H9 (cell line): ENCODE results near the gene LRP1B. TPM values are rescaled to one million over a fixed set of nuclear protein-coding genes. Genes with fewer than 3 reads are reported as not detected.

ENCODE experiments used
- DNase-seq: peaks from one replicate; pipeline ENCODE4 v3.0.0-alpha.2; 2017
- H2AFZ ChIP-seq: one replicate; pipeline ENCODE4 v1.6.1; 2013; ENCODE audit warnings: mild to moderate bottlenecking, low read length, control low read depth, moderate library complexity
- H2AK5ac ChIP-seq: 2 replicates; pipeline ENCODE4 v1.6.1; 2013; ENCODE audit warnings: low read length, control low read depth, mixed read lengths; ENCODE audit not compliant: insufficient read length
- H2BK120ac ChIP-seq: one replicate; pipeline ENCODE4 v1.6.1; 2013; ENCODE audit warnings: low read depth, mild to moderate bottlenecking, low read length, control low read depth, inconsistent platforms; ENCODE audit not compliant: poor library complexity, severe bottlenecking
- H2BK12ac ChIP-seq: 2 replicates; pipeline ENCODE4 v1.6.1; 2013; ENCODE audit warnings: low read length, control low read depth, mixed read lengths, low read depth; ENCODE audit not compliant: insufficient read length
- H2BK15ac ChIP-seq: 2 replicates; pipeline ENCODE4 v1.6.1; 2013; ENCODE audit warnings: low read depth, low read length, control low read depth
- H2BK20ac ChIP-seq: one replicate; pipeline ENCODE4 v1.6.1; 2013; ENCODE audit warnings: low read depth, mild to moderate bottlenecking, low read length, control low read depth, inconsistent platforms; ENCODE audit not compliant: poor library complexity, severe bottlenecking
- H2BK5ac ChIP-seq: 2 replicates; pipeline ENCODE4 v1.6.1; 2013; ENCODE audit warnings: low read length, control low read depth, mixed read lengths; ENCODE audit not compliant: insufficient read length
- H3K14ac ChIP-seq: 2 replicates; pipeline ENCODE4 v1.6.1; 2013; ENCODE audit warnings: low read length, control low read depth; ENCODE audit not compliant: insufficient read depth
- H3K18ac ChIP-seq: 2 replicates; pipeline ENCODE4 v1.6.1; 2013; ENCODE audit warnings: low read depth, mild to moderate bottlenecking, mixed read lengths, low read length, control low read depth; ENCODE audit not compliant: insufficient read length
- H3K23ac ChIP-seq: 2 replicates; pipeline ENCODE4 v1.6.1; 2013; ENCODE audit warnings: low read length, control low read depth, mixed read lengths, low read depth; ENCODE audit not compliant: insufficient read length
- H3K23me2 ChIP-seq: 2 replicates; pipeline ENCODE4 v1.6.1; 2013; ENCODE audit warnings: low read depth, mild to moderate bottlenecking, mixed read lengths, low read length, control low read depth; ENCODE audit not compliant: insufficient read length, poor library complexity, severe bottlenecking
- H3K27ac ChIP-seq: 2 replicates; pipeline ENCODE4 v1.5.1; 2013; ENCODE audit warnings: low read length, control low read depth, mixed read lengths, low read depth; ENCODE audit not compliant: insufficient read length
- H3K27me3 ChIP-seq: 2 replicates; pipeline ENCODE4 v1.6.1; 2013; ENCODE audit warnings: low read length, control low read depth, inconsistent platforms; ENCODE audit not compliant: insufficient read depth
- H3K4ac ChIP-seq: 2 replicates; pipeline ENCODE4 v1.6.1; 2013; ENCODE audit warnings: low read depth, mild to moderate bottlenecking, control low read depth, inconsistent platforms, low read length, moderate library complexity
- H3K4me1 ChIP-seq: 2 replicates; pipeline ENCODE4 v1.6.1; 2013; ENCODE audit warnings: low read length, control low read depth, inconsistent platforms; ENCODE audit not compliant: insufficient read depth
- H3K4me2 ChIP-seq: 2 replicates; pipeline ENCODE4 v1.6.1; 2013; ENCODE audit warnings: low read length, control low read depth, mixed read lengths; ENCODE audit not compliant: insufficient read length, insufficient read depth
- H3K56ac ChIP-seq: 2 replicates; pipeline ENCODE4 v1.6.1; 2013; ENCODE audit warnings: low read depth, mild to moderate bottlenecking, mixed read lengths, low read length, control low read depth; ENCODE audit not compliant: insufficient read length
- H3K79me1 ChIP-seq: 2 replicates; pipeline ENCODE4 v1.6.1; 2013; ENCODE audit warnings: low read depth, mild to moderate bottlenecking, moderate library complexity, low read length, control low read depth, inconsistent platforms; ENCODE audit not compliant: insufficient read depth, poor library complexity, severe bottlenecking
- H3K79me2 ChIP-seq: 2 replicates; pipeline ENCODE4 v1.6.1; 2013; ENCODE audit warnings: low read length, control low read depth, inconsistent platforms; ENCODE audit not compliant: insufficient read depth
- H3K9ac ChIP-seq: 2 replicates; pipeline ENCODE4 v1.6.1; 2013; ENCODE audit warnings: low read length, control low read depth, mixed read lengths; ENCODE audit not compliant: insufficient read length; ENCODE audit errors: extremely low read depth
- H3K9me3 ChIP-seq: one replicate; pipeline ENCODE4 v1.6.1; 2013; ENCODE audit warnings: low read depth, low read length, inconsistent platforms; ENCODE audit not compliant: control insufficient read depth
- H3T11ph ChIP-seq: one replicate; pipeline ENCODE4 v1.6.1; 2013; ENCODE audit warnings: mild to moderate bottlenecking, low read length, control low read depth, inconsistent platforms
- H4K20me1 ChIP-seq: one replicate; pipeline ENCODE4 v1.6.1; 2013; ENCODE audit not compliant: control insufficient read depth, insufficient read length, insufficient read depth
- H4K5ac ChIP-seq: 2 replicates; pipeline ENCODE4 v1.6.1; 2013; ENCODE audit warnings: low read depth, mild to moderate bottlenecking, mixed read lengths, low read length, control low read depth; ENCODE audit not compliant: insufficient read length
- H4K8ac ChIP-seq: replicated peaks from 2 replicates; pipeline ENCODE4 v1.6.1; 2013; ENCODE audit warnings: low read length, control low read depth, mixed read lengths, low read depth; ENCODE audit not compliant: insufficient read length
- H4K91ac ChIP-seq: 2 replicates; pipeline ENCODE4 v1.6.1; 2013; ENCODE audit warnings: low read depth, mild to moderate bottlenecking, moderate library complexity, mixed read lengths, low read length, control low read depth; ENCODE audit not compliant: insufficient read length
- H3K27ac Mint-ChIP-seq, 3 experiments: 2 replicates in 2 of 3; 3 replicates in 1 of 3; pipeline ENCODE4 v1.8.0; 2020 to 2021; ENCODE audit warnings: mixed read lengths in 3 of 3, mild to moderate bottlenecking in 1 of 3, moderate library complexity in 1 of 3
- H3K27me3 Mint-ChIP-seq: 2 replicates; pipeline ENCODE4 v1.8.0; 2021; ENCODE audit warnings: low read depth, mild to moderate bottlenecking, moderate library complexity, mixed read lengths
- H3K36me3 Mint-ChIP-seq, 3 experiments: 2 replicates in 2 of 3; 3 replicates in 1 of 3; pipeline ENCODE4 v1.8.0; 2020 to 2021; ENCODE audit warnings: low read depth in 3 of 3, mixed read lengths in 3 of 3; ENCODE audit not compliant: insufficient read depth in 1 of 3
- H3K4me1 Mint-ChIP-seq, 2 experiments: 2 replicates each; pipeline ENCODE4 v1.8.0; 2020; ENCODE audit warnings: mixed read lengths in 2 of 2
- H3K4me3 Mint-ChIP-seq, 2 experiments: 2 replicates in 1 of 2; 3 replicates in 1 of 2; pipeline ENCODE4 v1.8.0; 2020 to 2021; ENCODE audit warnings: mild to moderate bottlenecking in 2 of 2, mixed read lengths in 2 of 2, moderate library complexity in 1 of 2
- H3K9me3 Mint-ChIP-seq, 2 experiments: 2 replicates in 1 of 2; 3 replicates in 1 of 2; pipeline ENCODE4 v1.8.0; 2020; ENCODE audit warnings: mild to moderate bottlenecking in 2 of 2, mixed read lengths in 2 of 2, moderate library complexity in 1 of 2
- CTCF ChIP-seq: fragments of 200-600 bp; sonication (generic); conservative IDR thresholded peaks from 3 replicates; pipeline ENCODE4 v1.8.0; 2021; ENCODE audit warnings: antibody characterized with exemption, mild to moderate bottlenecking
- WGBS: extraction: QIAGEN DNeasy Blood & Tissue Kit; methylation state at CpG from one replicate; pipeline ENCODE4 v1.1.7; 2013; ENCODE audit warnings: missing lambda C conversion rate, low lambda C conversion rate, mixed read lengths; ENCODE audit not compliant: insufficient read length; ENCODE audit errors: extremely low coverage; 5-methylcytosine and 5-hydroxymethylcytosine counted together
- total RNA-seq: library from RNA; stranded (reverse); gene quantifications from 2 replicates; pipeline ENCODE4 v1.2.1, GENCODE V29; 2021

The LRP1B gene
- total RNA-seq, 1 experiment from 2014 or later: not detected

GRCh38 chr2:141888987-141889555 is 241.7 kb downstream of the LRP1B start:
- no peak for TF ChIP-seq CTCF
- H3K9me3 Mint-ChIP-seq: no peaks in the 10 kb centered on the region
- H3K79me1 ChIP-seq: no peaks in the 10 kb centered on the region

More at GRCh38 chr2:141888987-141889555, 241.7 kb downstream of the LRP1B start:
- Histone ChIP-seq H3K56ac (no peak overlapping the region), H2BK20ac (no peak overlapping the region), H4K5ac (no peak overlapping the region), H4K20me1 (no peaks in the 10 kb centered on the region), H3K9ac (no peak overlapping the region), H3K9me3 (no peaks in the 10 kb centered on the region), H2BK5ac (no peak overlapping the region), H2BK12ac (no peak overlapping the region), H2BK15ac (no peak overlapping the region), H3K18ac (no peak overlapping the region), H2AK5ac (no peak overlapping the region), H3K4ac (no peak overlapping the region), H3K27ac (no peak overlapping the region), H3K27me3 (no peaks in the 10 kb centered on the region), H3K4me2 (no peak overlapping the region), H3K23ac (no peak overlapping the region), H3K23me2 (no peaks in the 10 kb centered on the region), H3K79me2 (no peaks in the 10 kb centered on the region), H4K91ac (no peak overlapping the region), H2AFZ (no peak overlapping the region), H3K4me1 (no peaks in the 10 kb centered on the region), H2BK120ac (no peak overlapping the region), H3K14ac (no peak overlapping the region), H3T11ph (no peak overlapping the region), H4K8ac (no peak overlapping the region)
- Mint-ChIP-seq H3K27ac (no peak overlapping the region), H3K4me3 (no peak overlapping the region), H3K27me3 (no peaks in the 10 kb centered on the region), H3K36me3 (no peaks in the 10 kb centered on the region), H3K4me1 (0 out of 4 replicates have a peak, but pooled peaks cover 0 to 3% of the 10 kb centered on the region in 2 experiments)
- no peak for DNase-seq
- WGBS: no CpG with 5 or more reads among the region's 1 CpG
